Stimulated activated CD4-positive, alpha-beta T cell treated with anti-CD3 and anti-CD28 coated beads, Interleukin-1b, Interleukin-23, amount 100 ng/mL, for 4 hours (primary cell): Measurements from ENCODE around the gene ZBTB7C.

ENCODE experiments used
- DNase-seq, 2 donors: peaks; one replicate each; pipeline ENCODE4 v3.0.0-alpha.2; 2020; ENCODE audit warnings: low read depth in 2 of 2

Gene ZBTB7C

DNA sequence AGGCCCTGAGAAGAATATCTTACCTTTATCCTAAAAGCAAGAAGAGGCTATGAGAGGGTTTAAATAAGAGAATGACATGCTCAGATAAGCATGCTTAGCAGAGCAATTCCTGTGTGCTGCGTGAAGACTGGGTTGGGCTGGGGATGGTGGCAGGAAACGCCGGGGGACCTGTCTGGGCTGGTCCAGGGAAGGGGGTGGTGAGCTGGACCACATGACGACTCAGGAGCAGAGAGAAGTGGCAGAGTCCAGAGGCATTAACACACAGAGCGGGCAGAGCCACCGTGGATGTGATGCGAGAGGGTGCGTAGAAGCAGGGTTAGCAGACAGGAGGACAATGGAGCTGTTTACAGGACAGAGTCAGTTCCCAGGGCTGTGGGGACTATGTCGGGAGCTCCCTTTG lies 84.5 kb downstream of the ZBTB7C start:
- no peak for DNase-seq

DNA sequence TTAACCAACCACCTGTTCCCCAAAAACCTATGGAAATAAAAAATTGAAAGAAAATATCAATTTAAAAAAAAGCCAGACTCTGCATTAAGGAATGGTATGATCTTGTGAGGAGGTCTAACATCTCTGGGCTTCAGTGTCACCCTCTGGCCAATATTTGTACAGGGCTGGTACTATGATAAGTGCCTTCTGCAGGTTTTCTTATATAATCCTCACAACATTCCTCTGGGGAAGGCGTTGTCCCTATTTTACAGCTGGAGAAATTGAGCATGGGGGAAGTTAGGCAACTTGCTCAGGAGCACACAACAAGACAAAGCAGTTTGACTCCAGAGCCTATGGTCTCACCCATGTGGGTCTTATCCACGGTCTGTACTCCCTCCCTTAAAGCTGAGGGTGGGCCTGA lies 86.0 kb downstream of the ZBTB7C start:
- DNase-seq, result no peak

GRCh38 chr18:48321536-48321935 lies 87.6 kb downstream of the ZBTB7C start:
- DNase-seq, result no peak

GRCh38 chr18:48321121-48321520 lies 88.1 kb downstream of the ZBTB7C start:
- no peak for DNase-seq

DNA sequence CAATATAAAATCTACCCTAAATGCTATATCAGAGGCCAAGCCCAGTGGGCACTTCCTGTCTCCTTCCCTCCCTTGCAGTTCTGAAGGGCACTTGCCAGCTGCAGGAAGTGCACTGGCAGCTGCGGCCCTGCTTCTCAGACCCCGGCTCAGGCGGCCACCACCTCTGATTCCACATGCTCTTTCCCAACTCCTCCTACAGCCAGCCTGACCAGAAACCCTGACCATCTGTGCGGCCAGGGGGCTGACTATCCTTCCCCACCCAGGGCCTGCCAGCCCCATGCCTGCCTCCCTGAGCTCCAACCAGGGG lies 88.6 kb downstream of the ZBTB7C start:
- no peak for DNase-seq

DNA sequence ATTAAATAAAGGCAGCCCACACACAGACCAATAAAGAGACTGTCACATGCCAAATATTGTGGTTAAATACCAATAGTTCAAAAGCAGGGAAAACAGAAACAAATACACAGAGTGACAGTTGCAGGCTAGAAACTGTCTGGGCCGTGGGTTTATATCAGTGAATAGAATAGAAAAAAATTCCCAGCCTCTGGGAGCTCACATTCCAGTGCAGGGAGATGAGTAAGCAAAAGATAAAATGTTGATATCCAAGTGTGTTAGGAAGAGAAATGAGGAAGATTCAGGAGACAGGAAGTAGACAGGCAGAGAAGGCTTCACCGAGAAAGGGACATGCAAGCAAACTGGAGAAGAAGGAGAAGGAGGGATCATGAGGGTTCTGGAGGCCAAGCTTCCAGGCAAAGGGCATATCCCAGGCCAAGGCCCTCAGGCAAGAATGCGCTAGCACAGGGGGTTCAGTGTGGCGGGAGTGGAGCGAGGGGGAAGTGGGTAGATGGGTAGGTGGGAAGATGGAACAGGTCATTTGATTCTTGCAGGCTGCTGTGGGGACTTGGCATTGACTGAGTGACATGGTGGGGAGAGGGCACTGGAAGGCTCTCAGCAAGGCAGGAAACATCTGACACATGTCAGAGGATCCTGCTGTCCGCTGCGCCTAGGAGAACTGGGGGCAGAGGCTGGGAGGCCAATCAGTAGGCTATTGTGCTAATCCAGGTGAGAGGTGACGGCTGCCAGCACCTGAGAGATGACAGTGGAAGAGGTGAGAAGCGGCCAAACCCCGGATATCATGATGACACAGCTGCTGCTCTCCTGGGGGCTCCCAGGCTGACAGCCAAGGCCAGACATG lies 89.2 kb downstream of the ZBTB7C start:
- DNase-seq, result no peak

- no peak for DNase-seq
Measured at GRCh38 chr18:48318436-48318835, 90.7 kb downstream of the ZBTB7C start.

GRCh38 chr18:48317781-48318381 lies 91.3 kb downstream of the ZBTB7C start:
- DNase-seq, result no peak

GRCh38 chr18:48316177-48316576 lies 93.0 kb downstream of the ZBTB7C start:
- DNase-seq, result no peak

DNA sequence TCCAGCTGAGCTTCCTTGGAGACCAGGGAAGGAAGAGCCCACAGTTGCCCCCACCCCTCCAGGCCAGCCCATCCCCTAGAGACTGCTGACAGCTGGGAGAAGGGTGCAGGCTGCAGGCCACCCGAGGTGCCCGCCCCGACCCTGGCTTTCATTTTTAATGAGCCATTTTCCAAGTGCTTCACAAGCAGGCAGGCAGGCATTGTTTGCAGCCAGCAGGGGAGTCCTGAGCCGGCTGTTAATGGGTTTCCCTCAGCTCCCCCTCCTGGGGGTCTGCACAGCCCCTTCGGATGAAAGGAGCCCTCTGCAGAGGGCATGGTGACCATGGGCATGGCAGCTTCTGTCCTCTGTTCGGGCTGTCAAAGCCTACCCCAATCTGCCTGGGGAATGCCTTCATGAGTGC lies 94.5 kb downstream of the ZBTB7C start:
- no peak for DNase-seq

GRCh38 chr18:48313792-48314191 lies 95.4 kb downstream of the ZBTB7C start:
- no peak for DNase-seq

GRCh38 chr18:48312066-48312465 lies 97.1 kb downstream of the ZBTB7C start:
- DNase-seq, result no peak

DNA sequence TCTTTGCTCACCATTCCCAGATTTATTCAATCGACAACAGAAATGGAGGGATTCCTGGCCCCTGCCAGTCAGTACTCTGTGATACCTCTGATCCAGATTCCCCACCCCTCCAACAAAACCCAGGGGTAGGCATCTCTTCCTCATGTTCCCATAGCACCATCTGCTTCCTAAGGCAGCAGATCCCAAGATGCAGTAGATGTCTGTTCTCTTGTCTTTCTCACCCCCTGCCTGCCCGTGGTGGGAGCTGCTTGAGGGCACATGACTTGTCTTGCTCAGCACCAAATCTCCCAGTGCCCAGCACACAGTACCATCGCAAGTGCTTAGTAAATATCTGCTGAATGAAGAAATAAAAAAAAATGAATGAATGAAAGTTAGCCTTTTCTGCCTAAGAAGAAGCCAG lies 98.2 kb downstream of the ZBTB7C start:
- DNase-seq, result no peak

- DNase-seq, result no peak
Measured at GRCh38 chr18:48310353-48310752, 98.8 kb downstream of the ZBTB7C start.

DNA sequence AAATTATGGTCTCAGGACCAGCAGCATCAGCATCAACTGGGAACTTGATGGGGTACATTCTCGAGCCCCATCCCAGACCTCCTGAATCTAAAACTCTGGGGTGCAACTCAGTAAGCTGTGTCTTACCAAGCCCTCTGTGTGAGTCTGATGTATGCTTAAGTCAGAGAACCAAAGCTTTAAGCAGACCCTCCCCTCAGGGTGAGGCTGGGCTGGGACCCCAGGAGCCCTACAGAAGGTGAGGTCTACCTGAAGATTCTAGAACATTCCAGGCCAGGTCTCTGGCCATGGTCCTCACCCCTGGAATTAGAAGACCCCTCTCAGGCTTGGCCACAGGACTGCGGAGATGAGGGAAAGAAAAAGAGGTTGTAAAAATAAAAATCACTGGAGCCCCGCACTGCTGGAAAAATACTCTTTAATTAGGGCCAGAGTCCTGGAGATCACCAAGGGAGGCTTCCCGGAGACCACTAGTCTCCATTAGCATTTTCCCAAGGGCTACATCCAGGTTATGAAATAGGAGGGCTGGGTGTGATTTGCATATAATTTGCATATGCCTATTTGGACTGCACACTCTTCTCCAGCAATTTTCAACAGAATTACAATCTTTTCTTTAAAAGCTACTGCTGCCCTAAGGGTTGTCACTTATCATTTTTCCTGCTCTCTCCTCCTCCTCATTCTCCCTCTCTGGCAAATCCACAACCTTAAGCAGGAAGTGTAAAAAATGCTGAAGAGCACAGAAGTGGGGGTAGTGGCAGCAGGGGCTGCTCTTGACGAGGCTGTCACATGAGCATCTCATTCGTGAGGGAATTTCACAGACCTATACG lies 100.2 kb downstream of the ZBTB7C start:
- no peak for DNase-seq

GRCh38 chr18:48308027-48308635 lies 101.1 kb downstream of the ZBTB7C start:
- DNase-seq, result no peak

DNA sequence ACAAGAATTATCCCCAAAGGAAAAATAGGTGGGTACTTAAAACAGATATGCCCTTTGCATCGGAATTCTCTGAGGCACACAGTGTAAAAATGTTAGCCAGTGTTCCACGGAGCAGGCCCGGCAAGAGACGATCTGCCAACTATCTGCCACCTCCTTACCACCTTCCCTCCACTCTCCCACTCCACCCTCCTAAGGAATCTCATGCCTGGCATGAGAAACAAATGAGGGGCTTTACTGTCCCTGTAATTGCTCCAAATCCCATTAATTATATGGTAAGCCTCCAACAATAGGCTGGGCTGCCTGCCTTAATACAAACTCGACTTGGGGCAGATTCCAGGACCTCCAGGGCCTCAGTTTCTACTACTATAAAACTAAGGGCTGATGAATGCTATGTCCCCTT lies 102.3 kb downstream of the ZBTB7C start:
- no peak for DNase-seq

- no peak for DNase-seq
Measured at GRCh38 chr18:48304906-48305693, 104.1 kb downstream of the ZBTB7C start.

DNA sequence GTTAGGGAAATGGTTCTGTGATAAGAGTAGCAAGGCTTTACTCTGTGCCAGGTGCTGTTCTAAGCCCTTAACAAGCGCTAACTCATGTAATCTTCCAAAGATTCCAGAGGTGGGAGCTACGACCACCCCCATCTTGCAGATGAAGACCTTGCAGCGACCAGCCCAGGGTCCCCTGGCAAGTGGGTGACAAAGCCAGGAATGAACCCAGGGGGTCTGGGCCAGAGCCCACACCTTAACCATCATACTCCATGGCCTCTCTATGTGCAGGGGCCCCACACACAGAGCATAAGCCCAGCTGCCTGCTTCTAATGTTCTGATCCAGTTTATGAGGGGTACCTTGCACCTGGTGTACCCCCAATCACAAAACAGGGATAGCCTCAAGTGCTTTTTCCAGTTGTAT lies 105.3 kb downstream of the ZBTB7C start:
- no peak for DNase-seq

DNA sequence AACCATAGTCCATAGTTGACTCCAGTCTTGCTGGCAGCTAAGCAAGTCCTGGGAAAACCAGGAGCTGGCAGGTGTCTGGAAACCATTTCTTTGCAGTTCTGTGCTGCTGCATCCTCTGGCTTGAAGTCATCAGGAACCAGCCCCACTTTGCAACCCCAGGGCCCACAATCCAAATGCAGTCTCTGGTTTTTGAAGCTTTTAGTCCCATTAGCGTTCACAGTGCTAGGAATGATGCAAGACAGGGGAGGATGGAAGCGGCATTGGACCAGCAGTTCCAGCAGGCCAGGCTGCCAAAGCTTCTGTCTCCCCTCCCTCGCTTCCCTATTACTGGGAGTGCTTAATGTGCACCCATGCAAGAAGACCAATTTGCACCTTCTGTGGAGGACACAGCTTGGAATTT lies 106.4 kb downstream of the ZBTB7C start:
- no peak for DNase-seq

- no peak for DNase-seq
Measured at GRCh38 chr18:48300463-48300961, 108.7 kb downstream of the ZBTB7C start.
